GM18526 (cell line): ENCODE measurements around the gene LRBA.

Experiments used
- POLR2A ChIP-seq: IDR thresholded peaks from 3 replicates; pipeline ENCODE4 v1.6.1; 2011; ENCODE audit not compliant: insufficient read length; ENCODE audit errors: extremely low read depth

LRBA gene

DNA sequence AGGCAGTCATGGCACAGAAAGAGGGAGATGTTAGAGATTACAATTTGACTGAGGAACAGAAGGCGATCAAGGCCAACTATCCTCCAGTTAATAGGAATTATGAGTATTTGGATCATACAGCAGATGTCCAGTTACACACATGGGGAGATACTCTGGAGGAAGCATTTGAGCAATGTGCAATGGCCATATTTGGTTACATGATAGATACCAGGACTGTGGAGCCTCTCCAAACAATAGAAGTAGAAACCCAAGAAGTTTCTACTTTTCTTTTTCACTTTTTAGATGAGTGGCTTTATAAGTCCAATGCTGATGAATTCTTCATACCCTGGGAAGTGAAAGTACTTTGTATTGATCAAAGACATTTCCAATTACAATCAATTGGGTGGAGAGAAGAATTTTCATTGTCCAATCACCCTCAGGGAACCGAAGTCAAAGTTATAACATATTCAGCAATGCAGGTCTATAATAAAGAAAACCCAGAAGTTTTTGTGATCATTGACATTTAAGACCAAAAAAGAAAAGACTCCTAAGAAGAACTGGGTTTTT is 294.0 kb downstream of the LRBA start:
- no peak for TF ChIP-seq POLR2A

DNA sequence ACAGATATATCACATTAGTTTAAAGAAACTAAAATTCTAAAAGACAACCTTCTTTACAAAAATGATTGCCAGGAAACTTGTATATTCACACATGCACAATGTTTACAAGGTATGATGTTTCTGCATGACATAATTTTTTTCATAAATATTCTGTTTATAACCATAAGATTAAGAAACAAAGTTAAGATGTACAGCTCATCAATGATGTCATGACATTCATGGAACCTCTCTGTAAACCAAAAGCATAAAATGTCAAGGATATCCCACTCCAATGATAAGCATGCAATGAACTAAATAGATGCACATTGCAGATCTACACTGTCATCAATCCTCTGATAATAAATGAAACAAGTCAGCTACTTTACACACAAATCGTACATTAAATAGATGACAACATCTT is 297.1 kb downstream of the LRBA start:
- no peak for TF ChIP-seq POLR2A

DNA sequence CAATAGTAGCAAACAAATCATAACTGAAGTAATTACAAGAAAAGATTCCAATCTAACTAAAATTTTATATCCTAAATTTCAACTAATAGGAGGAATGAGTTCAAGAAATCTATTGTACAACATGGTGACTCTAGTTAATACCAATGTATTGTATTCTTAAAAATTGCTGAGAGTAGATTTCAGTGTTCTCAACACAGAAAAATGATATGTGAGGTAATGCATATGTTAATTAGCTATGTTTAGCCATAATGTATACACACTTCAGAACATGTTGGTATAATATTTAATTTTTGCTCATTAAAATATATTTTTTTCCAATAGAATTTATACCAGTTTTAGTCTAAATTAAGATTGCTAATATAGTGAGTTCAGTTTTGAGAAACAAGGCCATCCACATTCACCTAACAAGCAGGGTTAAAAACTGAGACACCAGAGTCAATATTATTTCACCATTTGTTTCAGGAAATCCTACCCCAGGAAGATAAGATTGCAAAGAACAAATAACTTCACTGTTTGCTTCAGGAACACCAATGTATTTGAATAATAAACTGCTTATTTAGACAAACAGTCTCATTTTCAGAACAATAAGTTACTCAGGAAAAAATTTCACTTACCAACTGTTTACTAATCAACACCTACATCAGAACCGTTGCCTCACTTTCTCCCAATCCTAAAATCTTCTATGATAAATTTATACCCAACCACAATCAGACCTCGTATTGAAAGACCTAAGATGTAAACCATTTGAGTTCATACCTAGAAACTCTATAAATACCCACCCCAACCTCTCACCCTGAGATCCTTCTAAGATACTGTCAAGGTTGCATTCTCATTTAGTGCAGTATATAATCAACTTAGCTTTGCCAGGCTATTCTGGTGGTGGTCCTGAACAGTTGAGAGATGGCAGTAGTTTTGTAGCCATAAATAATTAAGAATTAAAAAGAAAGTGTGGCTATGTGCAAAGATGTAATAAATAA is 300.3 kb downstream of the LRBA start:
- no peak for TF ChIP-seq POLR2A

DNA sequence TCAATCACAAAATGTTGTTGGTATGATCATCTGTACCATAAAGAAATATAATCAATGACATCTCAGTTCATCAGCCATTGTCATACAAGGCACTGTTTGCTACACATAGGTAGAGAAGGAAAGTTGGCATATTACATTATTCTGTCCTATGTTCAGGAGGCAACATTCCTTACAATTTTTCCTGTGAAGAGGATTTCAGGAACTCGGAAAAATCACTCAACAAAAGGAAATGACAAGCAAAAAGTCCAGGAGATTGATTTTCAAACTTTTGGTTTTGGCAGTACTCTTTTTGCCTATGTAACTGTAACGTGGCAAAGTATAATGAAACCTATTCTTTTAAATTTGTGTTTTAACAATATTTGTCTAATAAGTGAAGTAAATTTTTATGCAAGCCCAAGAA is 301.8 kb downstream of the LRBA start:
- no peak for TF ChIP-seq POLR2A

DNA sequence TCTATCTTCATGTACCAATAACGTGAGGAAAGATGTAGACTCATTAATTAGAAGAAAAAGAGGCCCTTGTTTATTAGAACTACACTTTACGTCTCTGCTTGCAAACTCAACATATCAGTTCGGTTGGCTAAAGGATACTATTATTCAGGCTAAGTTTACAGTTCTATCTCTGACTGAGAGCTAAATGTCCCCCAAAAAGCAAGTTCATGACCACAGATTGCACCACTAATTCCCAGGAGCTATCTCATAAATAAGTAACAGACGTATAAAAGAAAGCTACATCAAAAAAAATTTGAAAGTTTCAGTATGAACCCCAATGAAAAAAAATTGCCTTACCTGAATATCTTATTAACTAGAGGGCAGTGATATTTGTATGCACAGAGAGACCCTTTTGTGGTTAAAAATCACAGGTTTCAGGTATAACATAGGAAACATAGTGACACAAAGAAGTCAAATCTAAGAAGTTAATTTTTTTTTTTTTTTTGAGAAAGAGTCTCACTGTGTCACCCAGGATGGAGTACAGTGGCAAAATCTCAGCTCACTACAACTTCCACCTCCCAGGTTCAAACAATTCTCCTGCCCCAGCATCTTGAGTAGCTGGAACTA is 304.2 kb downstream of the LRBA start:
- no peak for TF ChIP-seq POLR2A

DNA sequence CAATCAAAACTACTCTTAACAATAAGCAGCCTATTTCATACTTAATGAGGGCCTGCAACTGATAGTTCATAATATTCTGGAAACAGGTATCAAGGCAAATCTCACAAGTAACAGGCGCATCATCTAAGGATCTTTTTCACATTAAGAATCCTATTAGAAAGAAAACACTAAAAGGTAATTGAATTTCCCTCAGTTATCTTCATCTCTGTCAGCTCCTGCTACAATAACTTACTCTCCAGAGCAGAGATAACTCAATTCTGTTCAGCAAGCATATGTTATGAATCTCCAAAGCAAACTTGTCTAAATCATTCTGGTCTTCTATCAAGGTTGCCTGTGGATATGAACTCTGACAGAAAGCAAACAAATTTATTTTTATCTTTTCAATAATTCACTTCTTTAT is 307.1 kb downstream of the LRBA start:
- no peak for TF ChIP-seq POLR2A

DNA sequence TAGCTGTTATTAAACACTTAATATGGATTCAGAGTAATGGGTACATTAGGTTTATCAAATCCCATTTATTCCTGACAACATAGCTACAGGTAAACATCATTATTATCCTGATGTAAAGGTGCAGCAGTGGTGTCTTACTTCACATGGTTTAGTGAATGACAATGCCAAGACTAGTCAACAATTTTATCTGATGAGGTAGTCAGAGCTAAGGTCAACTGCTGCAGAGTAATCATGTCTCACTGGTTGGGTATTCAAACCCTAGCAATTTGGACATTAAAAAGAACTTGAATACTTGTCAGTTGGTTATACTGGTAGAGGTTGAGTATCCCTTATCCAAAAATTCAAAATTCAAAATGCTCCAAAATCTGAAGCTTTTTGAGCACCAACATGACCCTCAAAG is 315.5 kb downstream of the LRBA start:
- TF ChIP-seq POLR2A, result no peak

DNA sequence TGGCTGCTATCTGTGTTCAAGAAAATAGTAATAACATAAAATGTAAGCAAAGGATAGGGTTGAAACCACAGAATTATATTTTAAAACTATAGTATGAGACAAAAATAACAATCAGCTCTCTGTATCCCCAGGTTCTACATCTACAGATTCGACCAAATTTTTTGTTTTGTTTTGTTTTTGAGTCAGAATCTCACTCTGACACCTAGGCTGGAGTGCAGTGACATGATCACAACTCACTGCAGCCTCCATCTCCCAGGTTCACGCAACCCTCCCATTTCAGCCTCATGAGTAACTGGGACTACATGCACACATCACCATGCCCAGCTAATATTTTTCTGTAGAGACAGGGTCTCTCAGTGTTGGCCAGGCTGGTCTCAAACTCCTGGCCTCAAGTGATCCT is 319.9 kb downstream of the LRBA start:
- TF ChIP-seq POLR2A, result no peak

DNA sequence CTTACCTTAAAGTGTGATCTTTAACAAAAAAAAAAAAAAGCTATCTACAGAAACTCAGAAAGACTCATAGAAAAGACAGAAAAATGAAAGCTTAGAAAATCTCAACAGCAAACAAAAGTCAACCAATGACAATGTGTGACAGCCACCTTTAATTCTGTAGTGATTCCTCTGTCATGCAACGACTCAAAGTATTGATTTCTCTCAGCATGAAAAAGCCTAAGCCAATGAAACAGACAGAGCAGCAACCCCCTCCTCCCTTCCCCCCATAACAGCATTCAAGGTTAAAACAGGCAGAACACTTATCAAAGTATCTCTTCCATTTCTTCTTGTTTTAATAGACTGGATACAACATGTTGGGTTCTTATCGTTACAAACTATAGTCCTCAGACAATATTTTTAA is 320.6 kb downstream of the LRBA start:
- TF ChIP-seq POLR2A, result no peak

DNA sequence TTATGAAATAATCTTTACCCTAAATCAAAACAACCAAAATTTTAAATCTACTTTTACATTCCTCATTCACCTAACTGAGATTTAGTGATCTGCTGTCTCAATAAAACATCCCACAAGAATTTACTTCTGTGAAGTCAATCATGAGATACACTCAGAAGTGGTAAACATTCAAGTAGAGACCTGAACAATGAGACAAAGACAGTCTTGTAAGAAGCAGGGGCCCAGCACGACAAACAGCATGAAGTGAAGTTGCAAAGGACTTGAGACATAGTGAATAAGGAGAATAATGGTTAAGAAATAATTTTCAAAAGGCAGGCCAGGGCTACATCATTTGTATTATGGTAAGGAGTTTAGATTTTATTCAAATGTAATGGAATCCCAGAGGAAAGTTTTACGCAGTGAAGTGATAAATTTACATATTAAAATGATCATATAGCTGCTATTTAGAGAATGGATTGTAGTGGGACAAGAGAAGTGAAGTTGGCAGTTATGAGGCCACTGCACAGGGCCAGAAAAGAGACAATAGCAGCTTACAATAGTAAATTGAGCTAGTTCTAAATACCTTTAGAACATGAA is 331.2 kb downstream of the LRBA start:
- no peak for TF ChIP-seq POLR2A

DNA sequence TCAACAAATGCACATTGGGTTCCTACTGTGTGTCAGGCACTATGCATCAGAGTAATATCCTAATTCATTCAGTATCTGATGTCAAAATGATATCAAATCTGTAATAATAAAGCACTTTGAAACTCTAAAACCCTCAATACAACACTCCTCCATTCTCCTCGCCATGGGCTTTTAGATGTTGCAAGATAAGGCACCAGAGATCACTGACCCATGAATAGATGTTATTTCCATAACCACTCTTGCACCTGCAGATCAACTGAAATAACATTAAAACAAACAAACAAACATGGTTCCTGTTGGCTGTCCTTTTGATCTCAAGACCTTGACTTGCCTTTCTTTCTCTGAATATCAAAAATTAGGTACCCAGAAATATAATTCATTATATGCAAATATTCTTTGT is 333.0 kb downstream of the LRBA start:
- TF ChIP-seq POLR2A, result no peak

DNA sequence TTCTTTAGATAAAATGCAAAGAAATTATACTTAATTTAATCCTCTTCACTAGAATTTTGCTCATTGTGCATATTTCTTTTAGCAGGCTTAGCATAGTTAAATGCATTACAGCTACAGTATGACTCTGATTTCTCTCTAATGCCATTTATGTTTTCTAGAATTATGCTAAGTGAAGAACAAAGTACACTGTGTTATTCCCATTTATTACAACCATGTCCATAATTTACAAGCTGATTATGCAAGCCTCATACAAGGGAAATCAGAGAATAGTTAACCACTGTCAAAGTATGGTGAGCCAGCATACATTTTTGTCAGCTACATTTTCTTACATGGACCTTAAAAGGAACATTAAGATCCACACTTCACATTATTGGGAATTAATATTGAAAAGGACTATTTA is 334.0 kb downstream of the LRBA start:
- TF ChIP-seq POLR2A, result no peak

DNA sequence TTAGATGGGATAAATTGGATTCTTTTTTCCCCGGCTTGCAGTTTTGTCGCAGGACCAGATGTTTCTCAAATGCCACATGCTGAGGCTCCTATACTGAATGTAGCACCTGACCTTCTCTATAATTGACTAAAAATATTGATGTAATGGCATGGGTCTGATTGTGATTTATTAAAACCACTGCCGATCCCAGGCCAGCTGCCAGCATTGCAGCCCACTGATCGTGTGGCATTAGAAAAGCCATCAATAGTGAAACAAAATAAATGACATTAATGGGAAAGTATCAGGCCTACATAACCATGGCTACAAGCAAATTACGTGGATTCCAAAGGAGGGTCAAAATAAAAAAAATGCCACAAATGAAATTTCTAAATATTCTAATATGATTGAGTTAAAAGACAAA is 334.4 kb downstream of the LRBA start:
- TF ChIP-seq POLR2A, result no peak

DNA sequence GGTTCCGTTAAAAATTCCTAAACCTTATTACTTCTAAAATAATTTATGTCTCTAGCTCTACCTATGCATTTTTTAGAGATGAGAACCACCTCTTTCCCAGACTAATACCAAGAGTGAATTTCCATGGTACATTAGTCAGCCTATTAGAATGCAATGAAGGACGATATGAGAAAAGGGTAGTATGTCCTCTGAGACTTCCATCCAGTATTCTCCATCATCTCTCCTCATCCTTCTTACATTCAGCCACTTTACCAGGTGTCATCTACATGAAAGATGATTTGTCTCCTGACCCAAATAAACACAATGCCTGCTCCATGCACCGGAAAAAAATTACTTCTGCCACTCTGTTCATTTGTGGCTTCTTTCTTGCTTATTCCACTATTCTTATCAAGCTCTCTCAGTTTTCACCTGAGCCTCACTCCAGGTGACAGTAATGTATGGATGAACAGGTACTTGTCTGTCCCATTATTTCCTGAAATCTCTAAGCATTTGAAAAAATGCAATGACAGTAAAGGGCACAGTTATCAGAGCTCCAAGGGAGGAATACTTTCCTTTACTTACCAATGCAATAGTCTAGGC is 335.2 kb downstream of the LRBA start:
- no peak for TF ChIP-seq POLR2A

DNA sequence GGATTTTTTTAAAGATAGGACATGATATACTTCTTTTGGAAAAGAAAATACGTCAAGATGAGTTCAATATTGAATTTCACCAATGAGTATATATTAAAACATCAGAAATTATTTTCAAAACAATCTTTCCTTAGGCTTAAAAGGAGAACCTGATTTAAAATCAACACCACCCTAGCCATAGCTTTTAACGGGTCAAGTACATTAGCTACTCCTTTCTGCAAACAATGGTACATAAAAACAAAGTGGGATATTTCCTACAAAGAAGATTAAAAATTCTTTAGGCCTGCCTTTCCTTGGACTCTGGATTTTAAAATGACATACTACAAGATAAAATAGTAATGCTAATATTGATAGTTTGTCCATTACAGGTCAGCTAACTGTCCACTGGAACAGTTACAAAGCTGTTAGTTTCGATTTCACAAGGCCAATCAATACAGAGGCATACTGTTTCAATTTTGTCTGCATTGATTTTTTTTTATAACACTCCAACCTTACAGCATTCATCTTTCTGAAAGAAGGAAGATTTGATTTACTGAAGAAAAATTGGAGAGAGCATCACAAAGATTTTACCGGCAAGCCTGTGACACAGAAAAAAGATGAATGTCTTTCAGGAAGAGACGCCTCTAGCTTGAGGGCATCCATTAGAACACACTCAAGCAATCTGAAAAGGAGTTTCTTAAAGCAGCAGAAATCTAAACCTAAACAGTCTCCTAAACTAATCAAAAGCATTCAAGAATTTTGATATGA is 335.9 kb downstream of the LRBA start:
- TF ChIP-seq POLR2A, result no peak
